RWPE2 (cell line): ENCODE measurements around the gene TLL1.
A peak's percentile ranks its signal among the peaks of the same experiment; 100 is the strongest.

Experiments used
- ATAC-seq: fragments of 200-7000 bp; cut with Tn5 transposase; 3 replicates; pipeline ENCODE4 v1.9.1; 2021; ENCODE audit warnings: low read depth
- DNase-seq: peaks from one replicate; pipeline ENCODE4 v3.0.0-alpha.2; 2020; ENCODE audit warnings: low spot score
- H3K27ac ChIP-seq: fragments of 450-650 bp; 2 replicates; pipeline ENCODE4 v1.5.1; 2017; ENCODE audit warnings: mild to moderate bottlenecking; ENCODE audit not compliant: poor library complexity, severe bottlenecking
- H3K27me3 ChIP-seq: fragments of 250-450 bp; sonication (Bioruptor Pico); 2 replicates; pipeline ENCODE4 v1.5.1; 2021; ENCODE audit warnings: mild to moderate bottlenecking, moderate library complexity; ENCODE audit not compliant: insufficient read depth, poor library complexity, severe bottlenecking
- H3K36me3 ChIP-seq: fragments of 250-450 bp; sonication (Bioruptor Pico); 2 replicates; pipeline ENCODE4 v1.5.1; 2020; ENCODE audit warnings: low read depth, mild to moderate bottlenecking, moderate library complexity
- H3K4me1 ChIP-seq: fragments of 250-450 bp; sonication (Bioruptor Pico); 2 replicates; pipeline ENCODE4 v1.5.1; 2021; ENCODE audit warnings: mild to moderate bottlenecking, moderate library complexity; ENCODE audit not compliant: insufficient read depth, poor library complexity, severe bottlenecking
- H3K4me3 ChIP-seq: fragments of 250-450 bp; sonication (Bioruptor Pico); 2 replicates; pipeline ENCODE4 v1.5.1; 2021; ENCODE audit warnings: mild to moderate bottlenecking, moderate library complexity; ENCODE audit not compliant: severe bottlenecking
- H3K9me3 ChIP-seq: fragments of 250-450 bp; sonication (Bioruptor Pico); 2 replicates; pipeline ENCODE4 v1.5.1; 2021; ENCODE audit warnings: mild to moderate bottlenecking, moderate library complexity; ENCODE audit not compliant: severe bottlenecking
- CTCF ChIP-seq: fragments of 450-650 bp; IDR thresholded peaks from one replicate; pipeline ENCODE4 v1.5.1; 2017; ENCODE audit warnings: mild to moderate bottlenecking, moderate library complexity; ENCODE audit not compliant: poor library complexity, severe bottlenecking

The TLL1 gene

GRCh38 chr4:165970703-165971420 is 97.8 kb downstream of the TLL1 start:
- DNase-seq (no peak), ATAC-seq (peak; percentile 50)
- no peak for TF ChIP-seq CTCF
- peaks cover 49% of the 10 kb centered on the region for H3K4me1 ChIP-seq
- H3K4me3 ChIP-seq: no peak overlapping the region
- no peaks in the 10 kb centered on the region for H3K36me3 ChIP-seq
- peak overlapping the region; percentile 99 for H3K27ac ChIP-seq
- no peaks in the 10 kb centered on the region for H3K9me3 ChIP-seq
- H3K27me3 ChIP-seq: no peaks in the 10 kb centered on the region

- no peak for DNase-seq
- no peaks in the 10 kb centered on the region for H3K9me3 ChIP-seq
- H3K27ac ChIP-seq: peak overlapping the region; percentile 99
- no peak for ATAC-seq
- H3K27me3 ChIP-seq: no peaks in the 10 kb centered on the region
- no peaks in the 10 kb centered on the region for H3K36me3 ChIP-seq
- peaks cover 49% of the 10 kb centered on the region for H3K4me1 ChIP-seq
- TF ChIP-seq CTCF: no peak
- no peak overlapping the region for H3K4me3 ChIP-seq
These were observed 98.4 kb downstream of the TLL1 start for GRCh38 chr4:165971446-165971845.

GRCh38 chr4:165971933-165972332 is 98.9 kb downstream of the TLL1 start:
- Histone ChIP-seq H3K4me3 (no peak overlapping the region), H3K4me1 (peaks cover 49% of the 10 kb centered on the region), H3K27me3 (no peaks in the 10 kb centered on the region), H3K36me3 (no peaks in the 10 kb centered on the region), H3K27ac (peak overlapping the region; percentile 99), H3K9me3 (no peaks in the 10 kb centered on the region)
- no peak for DNase-seq
- ATAC-seq: peak; percentile 70
- TF ChIP-seq CTCF: no peak

- Histone ChIP-seq H3K36me3 (no peaks in the 10 kb centered on the region), H3K27me3 (no peaks in the 10 kb centered on the region), H3K4me3 (no peak overlapping the region), H3K27ac (peak overlapping the region; percentile 99), H3K9me3 (no peaks in the 10 kb centered on the region), H3K4me1 (peaks cover 44% of the 10 kb centered on the region)
- ATAC-seq (peak; percentile 78), DNase-seq (no peak)
- no peak for TF ChIP-seq CTCF
These were observed 99.7 kb downstream of the TLL1 start for GRCh38 chr4:165972747-165973146.

- DNase-seq (no peak), ATAC-seq (no peak)
- no peak overlapping the region for H3K4me3 ChIP-seq
- no peaks in the 10 kb centered on the region for H3K27me3 ChIP-seq
- H3K27ac ChIP-seq: no peak overlapping the region
- H3K9me3 ChIP-seq: no peaks in the 10 kb centered on the region
- no peak for TF ChIP-seq CTCF
- no peaks in the 10 kb centered on the region for H3K36me3 ChIP-seq
- peaks cover 4% of the 10 kb centered on the region for H3K4me1 ChIP-seq
These were observed 109.9 kb downstream of the TLL1 start for GRCh38 chr4:165982934-165983333.
